GOT3 (cell line): ENCODE data around the gene SPRR2B.
"Not testable (repeated sequence)": the region's sequence is repeated elsewhere in the genome, so short reads cannot be mapped to it uniquely, and the experiment has no call there.

Experiments used
- DNase-seq: peaks from one replicate; lab custom pipeline; 2025; ENCODE audit warnings: mixed read lengths; lab: John Stamatoyannopoulos, UW

SPRR2B gene

DNA sequence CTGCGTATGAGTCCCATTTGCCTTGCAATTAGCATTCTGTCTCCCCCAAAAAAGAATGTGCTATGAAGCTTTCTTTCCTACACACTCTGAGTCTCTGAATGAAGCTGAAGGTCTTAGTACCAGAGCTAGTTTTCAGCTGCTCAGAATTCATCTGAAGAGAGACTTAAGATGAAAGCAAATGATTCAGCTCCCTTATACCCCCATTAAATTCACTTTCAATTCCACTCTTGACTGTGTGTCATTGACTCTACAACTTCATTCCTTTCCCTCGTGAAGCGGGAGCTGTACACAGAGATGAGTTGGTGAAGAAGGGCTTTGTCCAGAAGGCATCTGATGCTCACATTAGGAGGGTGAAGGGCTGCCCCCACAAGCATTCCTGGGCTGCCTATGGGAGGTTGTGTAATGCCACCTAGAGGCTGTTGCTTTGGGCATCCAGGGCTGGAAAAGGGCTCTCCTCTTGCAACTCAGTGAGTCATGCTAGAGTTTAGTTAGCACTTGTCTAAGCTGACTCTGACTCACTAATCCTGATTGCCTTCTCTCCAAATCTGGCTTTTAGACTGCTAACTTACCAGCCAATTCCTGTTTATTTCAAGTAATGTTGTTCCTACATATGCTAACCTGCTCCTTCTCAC lies 38.6 kb downstream of the SPRR2B start:
- no peak for DNase-seq

DNA sequence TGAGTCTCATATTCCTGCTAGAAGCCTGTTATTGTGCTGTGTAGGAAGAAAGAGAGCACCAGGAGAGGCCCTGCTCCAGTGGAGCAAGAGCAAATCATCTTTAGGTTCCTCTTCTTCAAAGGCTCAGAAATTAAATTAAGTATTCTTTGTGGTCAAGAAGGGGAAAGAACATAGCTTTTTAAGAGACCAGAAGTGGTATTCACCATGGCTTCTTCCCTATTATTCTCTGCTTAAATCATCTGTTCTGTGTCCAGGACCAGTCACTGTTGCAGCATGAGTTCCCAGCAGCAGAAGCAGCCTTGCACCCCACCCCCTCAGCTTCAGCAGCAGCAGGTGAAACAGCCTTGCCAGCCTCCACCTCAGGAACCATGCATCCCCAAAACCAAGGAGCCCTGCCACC lies 39.3 kb downstream of the SPRR2B start:
- DNase-seq: no peak

DNA sequence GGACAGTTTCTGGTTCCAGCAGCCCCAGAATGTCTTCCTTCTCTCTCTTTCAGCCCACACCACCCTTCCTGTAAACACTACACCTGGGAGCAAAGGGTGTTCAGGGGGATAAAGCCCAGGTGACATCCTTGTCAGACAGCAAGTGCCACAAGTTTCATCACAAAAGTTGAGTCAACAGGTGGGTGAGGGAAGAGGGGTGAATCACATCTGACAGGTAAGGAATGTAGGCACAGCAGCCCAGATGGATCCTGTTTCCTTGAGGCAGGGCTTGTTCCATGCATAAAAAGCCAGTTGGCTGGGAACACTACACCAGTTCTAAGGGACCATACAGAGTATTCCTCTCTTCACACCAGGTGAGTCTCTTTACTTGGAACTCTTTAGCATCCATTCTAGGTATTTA lies 40.5 kb downstream of the SPRR2B start, which contains the start of gene SPRR1B:
Gene SPRR1B (plus strand): TSS at position 309 of the 400 bp plus-strand sequence. CDS start 1,143 bp downstream, outside the sequence.
- DNase-seq: no peak

DNA sequence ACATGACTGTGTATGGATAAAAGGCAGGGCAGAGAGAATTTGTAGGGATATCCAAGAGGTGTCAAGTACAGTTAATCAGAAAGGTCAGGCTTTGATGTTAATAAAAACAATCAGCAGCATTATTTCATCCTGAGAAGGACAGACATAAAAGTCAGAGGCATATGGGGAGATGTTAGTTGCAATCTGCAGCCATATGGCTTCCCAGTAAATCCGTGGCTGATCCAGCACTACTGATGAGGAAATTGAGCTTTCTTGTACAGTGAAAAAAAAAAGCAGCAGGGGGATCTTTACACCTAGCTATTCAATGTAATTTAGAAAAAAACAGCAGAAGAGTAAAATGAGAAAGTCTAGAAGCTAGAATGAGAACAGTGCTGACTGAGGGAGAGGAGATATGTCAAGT lies 42.6 kb downstream of the SPRR2B start:
- DNase-seq: no peak

DNA sequence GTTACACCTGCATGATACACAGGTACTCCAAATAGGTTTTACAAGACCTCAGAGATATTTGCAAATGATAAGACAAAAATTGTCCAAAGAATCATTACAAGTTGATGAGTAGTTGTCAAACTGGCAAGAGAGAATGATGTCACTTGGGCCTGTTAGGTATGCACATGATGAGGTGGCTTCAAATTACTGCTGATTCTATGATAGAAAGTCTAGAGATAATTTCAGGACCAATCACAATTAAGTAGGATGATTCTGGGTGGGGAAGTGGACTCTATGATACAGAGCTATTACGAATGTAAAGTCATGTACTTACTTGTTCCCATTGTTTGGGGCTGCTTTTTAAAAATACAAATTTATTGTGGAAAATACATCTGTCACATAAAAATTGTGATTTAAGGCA lies 45.6 kb downstream of the SPRR2B start:
- DNase-seq: no peak

DNA sequence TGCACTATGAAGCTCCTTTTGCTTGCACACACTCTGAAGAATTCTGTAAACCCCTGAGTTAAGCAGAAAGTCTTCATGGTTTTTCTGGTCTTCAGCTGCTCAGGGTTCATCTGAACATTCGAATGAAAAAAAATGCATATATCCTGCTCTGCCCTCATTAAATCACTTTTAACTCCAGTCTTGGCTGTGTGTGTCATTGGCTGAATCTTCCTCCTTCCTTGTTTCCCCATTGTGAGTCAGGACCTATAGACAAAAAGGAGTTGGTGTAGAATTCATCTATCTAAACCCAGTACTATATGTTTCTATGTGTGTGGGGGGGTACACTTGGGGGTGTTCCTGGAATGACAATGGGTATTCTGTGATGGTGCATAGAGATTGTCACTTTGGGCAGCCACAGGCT lies 47.0 kb downstream of the SPRR2B start:
- DNase-seq: no peak

DNA sequence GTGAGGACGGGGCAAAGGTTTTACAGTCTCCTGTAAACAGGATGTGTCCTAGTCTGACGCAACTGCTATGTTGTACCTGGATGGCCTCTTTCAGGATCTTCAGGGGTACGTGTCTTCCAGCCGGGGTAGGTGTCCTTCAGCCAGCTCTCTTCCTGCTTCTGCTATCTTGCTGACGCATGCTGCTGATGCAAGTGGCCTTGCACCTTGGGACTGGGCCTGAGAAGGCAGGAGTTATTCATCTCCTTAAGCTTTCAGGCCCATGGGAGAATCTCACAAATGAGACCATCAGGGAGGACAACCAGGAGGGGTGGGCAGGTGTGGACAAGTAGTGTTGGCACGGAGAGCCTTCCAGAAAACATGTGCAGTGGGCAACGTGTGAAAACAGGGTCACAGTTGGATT lies 48.3 kb downstream of the SPRR2B start:
- DNase-seq: no peak

DNA sequence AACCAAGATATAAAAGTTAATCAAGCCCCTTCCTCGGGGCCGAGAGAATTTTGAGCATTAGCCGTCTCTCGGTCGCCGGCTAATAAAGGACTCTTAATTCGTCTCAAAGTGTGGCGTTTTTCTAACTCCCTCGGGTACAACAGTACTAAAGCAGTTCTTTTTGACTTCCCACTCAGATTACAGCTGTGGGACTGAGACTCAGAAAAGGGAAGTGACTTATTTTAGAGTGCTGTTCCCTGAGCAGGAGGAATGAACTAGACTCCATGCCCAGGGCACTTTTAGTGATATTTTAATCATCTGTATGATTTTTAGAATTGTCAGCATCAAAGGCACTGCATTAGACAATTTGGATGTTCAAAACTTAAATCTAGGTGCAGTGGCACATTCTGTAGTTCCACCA lies 49.1 kb downstream of the SPRR2B start:
- not testable (repeated sequence) for DNase-seq

DNA sequence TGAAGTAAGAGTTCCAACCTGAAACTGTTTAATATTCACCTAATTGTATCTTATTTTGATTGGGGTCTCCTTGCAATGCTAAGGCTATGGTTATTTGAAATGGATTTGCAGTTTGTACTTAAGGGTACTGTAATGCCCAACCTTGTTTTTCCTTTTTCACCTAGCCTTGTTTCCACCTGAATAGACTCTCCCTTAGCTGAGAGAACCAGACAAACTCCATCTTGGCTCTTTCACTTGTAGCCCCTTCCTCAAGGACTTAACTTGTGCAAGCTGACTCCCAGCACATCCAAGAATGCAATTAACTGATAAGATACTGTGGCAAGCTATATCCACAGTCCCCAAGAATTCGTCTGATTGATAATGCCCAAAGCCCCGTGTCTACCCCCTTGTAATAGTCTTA lies 49.6 kb downstream of the SPRR2B start:
- DNase-seq: not testable (repeated sequence)
